ENCODE data around the gene NEUROG1.

DNA sequence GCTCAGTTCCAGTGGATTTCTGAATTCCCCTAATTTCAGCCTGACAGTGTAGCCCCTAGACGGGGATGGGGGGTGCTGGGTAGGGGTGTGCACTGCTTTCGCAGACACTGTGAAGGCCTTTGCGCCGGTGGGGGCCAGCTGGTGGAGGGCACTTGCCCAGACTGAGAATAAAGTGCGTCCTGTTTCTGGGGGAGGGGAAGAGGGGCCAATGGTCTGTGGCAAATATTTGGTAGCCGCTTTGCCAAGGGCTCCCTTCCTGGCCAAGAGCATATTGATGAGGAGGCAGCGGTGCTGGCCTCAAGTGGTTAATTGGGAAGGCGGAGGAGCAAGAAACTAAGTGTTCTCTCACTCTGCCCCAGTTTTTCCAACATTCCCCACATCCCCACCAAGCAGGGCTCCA is 41.7 kb upstream of the NEUROG1 start:
- TF ChIP-seq ELF4 (IDR thresholded peaks at IDR 0.05) = no peak
- no peak for TF ChIP-seq NFRKB (IDR thresholded peaks at IDR 0.05)
- no peak for TF ChIP-seq BHLHE40 (IDR thresholded peaks at IDR 0.05; ENCODE audit: borderline replicate concordance)
- TF ChIP-seq, protein P1, sequence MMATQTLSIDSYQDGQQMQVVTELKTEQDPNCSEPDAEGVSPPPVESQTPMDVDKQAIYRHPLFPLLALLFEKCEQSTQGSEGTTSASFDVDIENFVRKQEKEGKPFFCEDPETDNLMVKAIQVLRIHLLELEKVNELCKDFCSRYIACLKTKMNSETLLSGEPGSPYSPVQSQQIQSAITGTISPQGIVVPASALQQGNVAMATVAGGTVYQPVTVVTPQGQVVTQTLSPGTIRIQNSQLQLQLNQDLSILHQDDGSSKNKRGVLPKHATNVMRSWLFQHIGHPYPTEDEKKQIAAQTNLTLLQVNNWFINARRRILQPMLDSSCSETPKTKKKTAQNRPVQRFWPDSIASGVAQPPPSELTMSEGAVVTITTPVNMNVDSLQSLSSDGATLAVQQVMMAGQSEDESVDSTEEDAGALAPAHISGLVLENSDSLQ (IDR thresholded peaks at IDR 0.05) = no peak
- no peak for TF ChIP-seq FOXK2 (IDR thresholded peaks at IDR 0.05)
- no peak for TF ChIP-seq SP1 (IDR thresholded peaks at IDR 0.05)
- TF ChIP-seq L3MBTL2 (conservative IDR thresholded peaks at IDR 0.05) = no peak
